IMR-90 (cell line): ENCODE data around the gene NHEJ1. TPM values are rescaled to one million over a fixed set of nuclear protein-coding genes. Genes with fewer than 3 reads are reported as not detected.

Source experiments
- ATAC-seq: fragments of 200-7000 bp; cut with Tn5 transposase; 2 replicates; pipeline ENCODE4 v1.9.1; 2020; ENCODE audit warnings: low read depth, mild to moderate bottlenecking, moderate library complexity
- BruUV-seq: library from RNA; stranded (reverse); fragments of 400-500 nt; replicated peaks from 2 replicates; lab custom pipeline; 2021; lab: Mats Ljungman, UMichigan
- CTCF ChIA-PET: fragments of 300-600 bp; formaldehyde crosslinking; extraction: SDS; loops from one replicate; lab custom pipeline; 2021; ENCODE audit warnings: antibody characterized with exemption; lab: Yijun Ruan, JAX
- POLR2A ChIA-PET: fragments of 300-600 bp; sonication (Branson Sonifier 250); formaldehyde crosslinking; loops from one replicate; lab custom pipeline; 2022; ENCODE audit warnings: antibody characterized with exemption; ENCODE audit not compliant: unreplicated experiment; lab: Charles Lee
- DNase-seq: peaks from one replicate; pipeline ENCODE4 v3.0.0; 2013
- H2AFZ ChIP-seq: replicated peaks from 2 replicates; pipeline ENCODE3; 2013; ENCODE audit warnings: low read length, mild to moderate bottlenecking; ENCODE audit not compliant: poor library complexity
- H2AK5ac ChIP-seq: 2 replicates; pipeline ENCODE4 v1.6.1; 2013; ENCODE audit warnings: low read depth, low read length, inconsistent platforms
- H2AK9ac ChIP-seq: replicated peaks from 2 replicates; pipeline ENCODE3; 2013; ENCODE audit warnings: mild to moderate bottlenecking, low read depth, low read length, moderate library complexity; ENCODE audit not compliant: poor library complexity
- H2BK120ac ChIP-seq: 2 replicates; pipeline ENCODE4 v1.6.1; 2013; ENCODE audit warnings: low read depth, low read length, inconsistent platforms
- H2BK15ac ChIP-seq: 3 replicates; pipeline ENCODE4 v1.6.1; 2013; ENCODE audit warnings: low read depth, low read length, inconsistent platforms
- H2BK20ac ChIP-seq: 2 replicates; pipeline ENCODE4 v1.6.1; 2013; ENCODE audit warnings: low read depth, mild to moderate bottlenecking, inconsistent platforms, low read length, moderate library complexity
- H2BK5ac ChIP-seq: 2 replicates; pipeline ENCODE4 v1.6.1; 2013; ENCODE audit warnings: mild to moderate bottlenecking, low read depth, low read length, inconsistent platforms; ENCODE audit not compliant: poor library complexity, severe bottlenecking
- H3K14ac ChIP-seq: replicated peaks from 2 replicates; pipeline ENCODE4 v1.6.1; 2013; ENCODE audit warnings: low read depth, low read length, inconsistent platforms
- H3K18ac ChIP-seq: 2 replicates; pipeline ENCODE4 v1.6.1; 2013; ENCODE audit warnings: low read depth, low read length, control low read depth
- H3K23ac ChIP-seq: 2 replicates; pipeline ENCODE4 v1.6.1; 2013; ENCODE audit warnings: low read depth, low read length, inconsistent platforms
- H3K27ac ChIP-seq: 2 replicates; pipeline ENCODE4 v1.5.1; 2013; ENCODE audit warnings: mild to moderate bottlenecking, control low read depth, low read length; ENCODE audit not compliant: insufficient read depth
- H3K27me3 ChIP-seq: 2 replicates; pipeline ENCODE4 v1.6.1; 2013; ENCODE audit warnings: low read length; ENCODE audit not compliant: control insufficient read depth, insufficient read depth
- H3K36me3 ChIP-seq: 2 replicates; pipeline ENCODE4 v1.6.1; 2013; ENCODE audit warnings: low read length, mixed read lengths; ENCODE audit not compliant: control insufficient read depth, insufficient read depth
- H3K4ac ChIP-seq: 2 replicates; pipeline ENCODE4 v1.6.1; 2013; ENCODE audit warnings: low read depth, low read length, inconsistent platforms
- H3K4me1 ChIP-seq: 2 replicates; pipeline ENCODE4 v1.6.1; 2013; ENCODE audit warnings: low read length, mixed read lengths; ENCODE audit not compliant: control insufficient read depth, insufficient read depth
- H3K4me2 ChIP-seq: 2 replicates; pipeline ENCODE4 v1.6.1; 2013; ENCODE audit warnings: low read depth, mild to moderate bottlenecking, control low read depth, low read length, moderate library complexity
- H3K4me3 ChIP-seq: 2 replicates; pipeline ENCODE4 v1.5.1; 2013; ENCODE audit warnings: low read depth, mild to moderate bottlenecking, control low read depth, low read length, moderate library complexity; ENCODE audit not compliant: insufficient read depth
- H3K56ac ChIP-seq: 2 replicates; pipeline ENCODE4 v1.6.1; 2013; ENCODE audit warnings: low read length, inconsistent platforms; ENCODE audit not compliant: insufficient read depth; ENCODE audit errors: extremely low read depth
- H3K79me1 ChIP-seq, 2 experiments: 2 replicates each; pipeline ENCODE4 v1.6.1; 2013; ENCODE audit warnings: low read length in 2 of 2, inconsistent platforms in 1 of 2, low read depth in 1 of 2
- H3K9ac ChIP-seq: 2 replicates; pipeline ENCODE4 v1.6.1; 2013; ENCODE audit warnings: low read depth, low read length, control low read depth
- H3K9me1 ChIP-seq: 2 replicates; pipeline ENCODE4 v1.6.1; 2013; ENCODE audit warnings: low read length, inconsistent platforms; ENCODE audit not compliant: insufficient read depth
- H3K9me3 ChIP-seq: 2 replicates; pipeline ENCODE4 v1.6.1; 2013; ENCODE audit warnings: low read length; ENCODE audit not compliant: control insufficient read depth, insufficient read depth
- H4K20me1 ChIP-seq: 2 replicates; pipeline ENCODE4 v1.6.1; 2013; ENCODE audit warnings: low read length, inconsistent platforms; ENCODE audit not compliant: insufficient read depth
- H4K5ac ChIP-seq: 2 replicates; pipeline ENCODE4 v1.6.1; 2013; ENCODE audit warnings: mild to moderate bottlenecking, low read depth, low read length, control low read depth
- H4K8ac ChIP-seq, 2 experiments: 2 replicates each; pipeline ENCODE4 v1.6.1; 2013; ENCODE audit warnings: low read depth in 2 of 2, low read length in 2 of 2, control low read depth in 1 of 2, inconsistent platforms in 1 of 2
- H4K91ac ChIP-seq: 2 replicates; pipeline ENCODE4 v1.6.1; 2013; ENCODE audit warnings: low read depth, low read length, inconsistent platforms; ENCODE audit not compliant: insufficient read depth
- CEBPB ChIP-seq: IDR thresholded peaks from 2 replicates; pipeline ENCODE4 v1.6.1; 2012; ENCODE audit warnings: low read depth, low read length, improper control_type of control experiment
- RAD21 ChIP-seq: IDR thresholded peaks from 2 replicates; pipeline ENCODE4 v1.6.1; 2012; ENCODE audit warnings: low read length, improper control_type of control experiment
- USF2 ChIP-seq: fragments of 150-350 bp; IDR thresholded peaks from 2 replicates; pipeline ENCODE4 v1.6.1; 2017; ENCODE audit warnings: mild to moderate bottlenecking, antibody characterized with exemption, low read length, low read depth
- WGBS, 2 experiments: methylation state at CpG; one replicate each; pipeline versions ENCODE4 v1.1.5 to v1.1.7; 2013; ENCODE audit warnings: missing lambda C conversion rate in 2 of 2; ENCODE audit not compliant: insufficient read length in 1 of 2; ENCODE audit errors: extremely low coverage in 2 of 2; 5-methylcytosine and 5-hydroxymethylcytosine counted together
- dilution Hi-C: fragments of 300-500 bp; cut with HindIII; formaldehyde crosslinking; loops from one replicate; pipeline ENCODE4 v1.14.3; 2018; ENCODE audit warnings: low sequenced_read_pairs; ENCODE audit not compliant: unreplicated experiment
- in situ Hi-C: fragments of 300-500 bp; cut with MboI; formaldehyde crosslinking; loops from 3 replicates; pipeline ENCODE4 v1.14.3; 2019; ENCODE audit warnings: low sequenced_read_pairs, inconsistent platforms, mixed read lengths
- intact Hi-C: fragments of 100-400 bp; cut with micrococcal nuclease; formaldehyde crosslinking; loops from 2 replicates; pipeline ENCODE4 v1.10.0; 2022
- polyA plus RNA-seq, 3 experiments: library from polyadenylated mRNA; depleted of rRNA; stranded (reverse); fragments of >200 nt; gene quantifications; 2 replicates each; pipeline ENCODE4 v1.2.3, GENCODE V29; 2012; ENCODE audit warnings: low replicate concordance in 1 of 3
- total RNA-seq: library from RNA; depleted of rRNA; stranded (reverse); fragments of >200 nt; gene quantifications from 2 replicates; pipeline ENCODE4 v1.2.3, GENCODE V29; 2012

Gene NHEJ1
- total and polyA plus RNA-seq, 2 of the 4 experiments (the other 2 are of a cell fraction) = 12.5 to 23.1 TPM

- Histone ChIP-seq H3K36me3 (no peaks in the 10 kb centered on the region), H2BK20ac (no peak overlapping the region), H4K8ac (no peak overlapping the region), H3K79me1 (no peaks in the 10 kb centered on the region), H3K9ac (no peak overlapping the region), H2BK5ac (no peak overlapping the region), H3K9me3 (no peaks in the 10 kb centered on the region), H3K27me3 (no peaks in the 10 kb centered on the region), H3K4ac (no peak overlapping the region), H3K4me2 (no peak overlapping the region), H2AK9ac (no peak overlapping the region), H3K27ac (no peak overlapping the region), H3K4me3 (no peak overlapping the region), H3K4me1 (no peaks in the 10 kb centered on the region), H4K91ac (no peak overlapping the region), H2BK120ac (no peak overlapping the region), H3K56ac (no peak overlapping the region), H2AK5ac (no peak overlapping the region), H3K18ac (no peak overlapping the region), H2BK15ac (no peak overlapping the region), H3K23ac (no peak overlapping the region), H3K14ac (no peak overlapping the region), H4K20me1 (no peaks in the 10 kb centered on the region), H2AFZ (no peak overlapping the region), H4K5ac (no peak overlapping the region), H3K9me1 (no peaks in the 10 kb centered on the region; the same call in 1 of the 2 replicates)
- DNase-seq (no peak), ATAC-seq (no peak)
- in situ Hi-C loops = no loop called here
- intact Hi-C loops = no loop called here
- dilution Hi-C loops = no loop called here
- no CpG with 5 or more reads among the region's 3 CpGs for WGBS, 2 experiments
- no TSS peak for BruUV-seq
- POLR2A ChIA-PET = no interaction called here
- TF ChIP-seq USF2 (no peak), RAD21 (no peak), CEBPB (no peak)
- CTCF ChIA-PET = interaction anchor here (0.6 to 1.5 kb wide), 2 partner anchors 13 to 16 kb away, joined by 3 to 4 read pairs; no protein-coding TSS in a partner anchor
These were observed 54.4 kb downstream of the NHEJ1 start for GRCh38 chr2:219106251-219106650.
